Measurements from ENCODE around the gene SRGAP2C.
"Not testable (repeated sequence)": the region's sequence is repeated elsewhere in the genome, so short reads cannot be mapped to it uniquely, and the experiment has no call there.

- TF ChIP-seq, protein P1, sequence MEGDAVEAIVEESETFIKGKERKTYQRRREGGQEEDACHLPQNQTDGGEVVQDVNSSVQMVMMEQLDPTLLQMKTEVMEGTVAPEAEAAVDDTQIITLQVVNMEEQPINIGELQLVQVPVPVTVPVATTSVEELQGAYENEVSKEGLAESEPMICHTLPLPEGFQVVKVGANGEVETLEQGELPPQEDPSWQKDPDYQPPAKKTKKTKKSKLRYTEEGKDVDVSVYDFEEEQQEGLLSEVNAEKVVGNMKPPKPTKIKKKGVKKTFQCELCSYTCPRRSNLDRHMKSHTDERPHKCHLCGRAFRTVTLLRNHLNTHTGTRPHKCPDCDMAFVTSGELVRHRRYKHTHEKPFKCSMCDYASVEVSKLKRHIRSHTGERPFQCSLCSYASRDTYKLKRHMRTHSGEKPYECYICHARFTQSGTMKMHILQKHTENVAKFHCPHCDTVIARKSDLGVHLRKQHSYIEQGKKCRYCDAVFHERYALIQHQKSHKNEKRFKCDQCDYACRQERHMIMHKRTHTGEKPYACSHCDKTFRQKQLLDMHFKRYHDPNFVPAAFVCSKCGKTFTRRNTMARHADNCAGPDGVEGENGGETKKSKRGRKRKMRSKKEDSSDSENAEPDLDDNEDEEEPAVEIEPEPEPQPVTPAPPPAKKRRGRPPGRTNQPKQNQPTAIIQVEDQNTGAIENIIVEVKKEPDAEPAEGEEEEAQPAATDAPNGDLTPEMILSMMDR (IDR thresholded peaks at IDR 0.05) = not testable (repeated sequence)
- not testable (repeated sequence) for TF ChIP-seq POLR2AphosphoS5, POLR2A (IDR thresholded peaks at IDR 0.05)
Observed at GRCh38 chr1:121269309-121269708, 84.5 kb downstream of the SRGAP2C start.
